K562 (cell line): ENCODE data around the gene PFN3. TPM values are rescaled to one million over a fixed set of nuclear protein-coding genes. Genes with fewer than 3 reads are reported as not detected.
A peak's percentile ranks its signal among the peaks of the same experiment; 100 is the strongest.

Experiments
- DDX20 ChIP-seq: fragments of 450-650 bp; IDR thresholded peaks from 2 replicates; pipeline ENCODE4 v1.6.1; 2016; ENCODE audit warnings: missing genetic modification characterization, low read depth, mild to moderate bottlenecking, missing compliant biosample characterization, moderate library complexity
- ILK ChIP-seq: fragments of 450-650 bp; IDR thresholded peaks from 2 replicates; pipeline ENCODE4 v1.6.1; 2016; ENCODE audit warnings: missing genetic modification characterization, low read depth, mild to moderate bottlenecking, missing compliant biosample characterization, moderate library complexity, borderline replicate concordance
- SIN3A ChIP-seq, 2 experiments: fragments of 150-350 bp in 1 of 2; IDR thresholded peaks; 2 replicates each; pipeline ENCODE4 v1.6.1; 2011 to 2016; ENCODE audit warnings: borderline replicate concordance in 2 of 2, low read depth in 2 of 2, low read length in 2 of 2, mild to moderate bottlenecking in 2 of 2, moderate library complexity in 2 of 2; ENCODE audit not compliant: control insufficient read depth in 1 of 2
- ZBTB11 ChIP-seq, 3 experiments: fragments of 200-800 bp in 1 of 3; fragments of 250-450 bp in 1 of 3; fragments of 450-650 bp in 1 of 3; sonication (Bioruptor Pico) in 1 of 3; sonication (Bioruptor generic) in 1 of 3; formaldehyde crosslinking in 1 of 3; IDR thresholded peaks; 2 replicates each; pipeline versions ENCODE4 v1.6.1 to v1.8.0; 2016 to 2022; ENCODE audit warnings: mild to moderate bottlenecking in 2 of 3, missing genetic modification characterization in 2 of 3, missing compliant biosample characterization in 1 of 3, moderate library complexity in 1 of 3
- polyA plus RNA-seq, 8 experiments: library from polyadenylated mRNA; depleted of rRNA in 4 of 8; stranded (reverse) in 5 of 8; unstranded in 3 of 8; fragments of >200 nt; fragmentation: Nextera tagmentation in 2 of 8; fragmentation: Illumina TruSeq in 1 of 8; extraction: Ambion mirVana in 2 of 8; extraction: Trizol in 1 of 8; gene quantifications; 2 replicates each; pipeline versions ENCODE4 v1.2.1 to v1.2.3, GENCODE V29; 2011 to 2014; ENCODE audit warnings: inconsistent platforms in 1 of 8, missing spikeins in 1 of 8
- total RNA-seq, 7 experiments: library from RNA; depleted of rRNA in 6 of 7; stranded (reverse); fragments of >200 nt in 6 of 7; fragmentation: Illumina TruSeq in 2 of 7; extraction: Trizol in 2 of 7; gene quantifications; 2 replicates each; pipeline versions ENCODE4 v1.2.1 to v1.2.3, GENCODE V29; 2011 to 2021; ENCODE audit warnings: low replicate concordance in 1 of 7

The PFN3 gene
- total and polyA plus RNA-seq, 9 of the 15 experiments (the other 6 are each of a cell fraction or from before 2014, with no cell fraction given) = not detected

- TF ChIP-seq ZBTB11 (CRISPR knock-in tag; IDR thresholded peaks at IDR 0.05) = 0 out of 6 replicates have a peak, but pooled peaks of 1 of the 3 experiments have one; percentile 12
- TF ChIP-seq SIN3A (IDR thresholded peaks at IDR 0.05; ENCODE audit: borderline replicate concordance in 2 of 2, control insufficient read depth in 1 of 2, low read depth in 2 of 2, low read length in 2 of 2) = peak in 1 of 2 experiments; percentile 56; a peak in 2 of 4 replicates
- no peak for TF ChIP-seq DDX20
- TF ChIP-seq ILK (tag) = no peak
Observed at GRCh38 chr5:177425801-177426565, 25.5 kb upstream of the PFN3 start (continued).
